Liver (tissue), 3 donors: ENCODE results near the gene HNRNPA1L2.
"Not testable (repeated sequence)": the region's sequence is repeated elsewhere in the genome, so short reads cannot be mapped to it uniquely, and the experiment has no call there.

Experiments
- CTCF ChIP-seq: fragments of 150-350 bp; IDR thresholded peaks from 2 replicates; pipeline ENCODE4 v1.5.1; 2017; ENCODE audit warnings: improper control_type of control experiment, low read depth, low read length; ENCODE audit not compliant: missing input control
- EGR1 ChIP-seq, 2 donors: IDR thresholded peaks; 2 replicates each; pipeline ENCODE4 v1.6.1; 2016 to 2018; ENCODE audit warnings: antibody characterized with exemption in 2 of 2, low read depth in 2 of 2
- FOXA1 ChIP-seq: IDR thresholded peaks from 2 replicates; pipeline ENCODE4 v1.6.1; 2016; ENCODE audit warnings: antibody characterized with exemption
- FOXA2 ChIP-seq: IDR thresholded peaks from 2 replicates; pipeline ENCODE4 v1.6.1; 2016; ENCODE audit warnings: antibody characterized with exemption
- GABPA ChIP-seq, 2 donors: IDR thresholded peaks in 1 of 2; conservative IDR thresholded peaks in 1 of 2; 2 replicates each; pipeline ENCODE4 v1.6.1; 2016; ENCODE audit warnings: antibody characterized with exemption in 2 of 2, mild to moderate bottlenecking in 1 of 2, moderate library complexity in 1 of 2
- HNF4A ChIP-seq, 2 donors: conservative IDR thresholded peaks; 2 replicates each; pipeline ENCODE4 v1.6.1; 2016; ENCODE audit warnings: antibody characterized with exemption in 2 of 2, mild to moderate bottlenecking in 2 of 2
- MAX ChIP-seq: IDR thresholded peaks from 2 replicates; pipeline ENCODE4 v1.6.1; 2016; ENCODE audit warnings: antibody characterized with exemption
- RAD21 ChIP-seq, 2 donors: IDR thresholded peaks; 2 replicates each; pipeline ENCODE4 v1.6.1; 2016; ENCODE audit warnings: antibody characterized with exemption in 2 of 2, mild to moderate bottlenecking in 2 of 2
- REST ChIP-seq: IDR thresholded peaks from 2 replicates; pipeline ENCODE4 v1.6.1; 2016; ENCODE audit warnings: antibody characterized with exemption, mild to moderate bottlenecking
- SP1 ChIP-seq: IDR thresholded peaks from 2 replicates; pipeline ENCODE4 v1.6.1; 2018; ENCODE audit warnings: antibody characterized with exemption, mild to moderate bottlenecking
- TAF1 ChIP-seq: conservative IDR thresholded peaks from 2 replicates; pipeline ENCODE4 v1.6.1; 2016; ENCODE audit warnings: antibody characterized with exemption, mild to moderate bottlenecking
- ZBTB33 ChIP-seq: IDR thresholded peaks from 2 replicates; pipeline ENCODE4 v1.6.1; 2016; ENCODE audit warnings: antibody characterized with exemption
- donor health status: healthy.
- donor health status: healthy.

- not testable (repeated sequence) for TF ChIP-seq EGR1 (IDR thresholded peaks at IDR 0.05; ENCODE audit: low read depth in 2 of 2); HNF4A (conservative IDR thresholded peaks at IDR 0.05); TAF1; CTCF; RAD21 (IDR thresholded peaks at IDR 0.05); SP1; REST; FOXA1; MAX; ZBTB33; FOXA2; GABPA (IDR thresholded peaks at IDR 0.05 in 1 of 2, conservative IDR thresholded peaks at IDR 0.05 in 1 of 2)
Observed at GRCh38 chr13:52594295-52594694, 47.9 kb upstream of the HNRNPA1L2 start.
